ENCODE measurements around the gene CD79A.

Gene CD79A

DNA sequence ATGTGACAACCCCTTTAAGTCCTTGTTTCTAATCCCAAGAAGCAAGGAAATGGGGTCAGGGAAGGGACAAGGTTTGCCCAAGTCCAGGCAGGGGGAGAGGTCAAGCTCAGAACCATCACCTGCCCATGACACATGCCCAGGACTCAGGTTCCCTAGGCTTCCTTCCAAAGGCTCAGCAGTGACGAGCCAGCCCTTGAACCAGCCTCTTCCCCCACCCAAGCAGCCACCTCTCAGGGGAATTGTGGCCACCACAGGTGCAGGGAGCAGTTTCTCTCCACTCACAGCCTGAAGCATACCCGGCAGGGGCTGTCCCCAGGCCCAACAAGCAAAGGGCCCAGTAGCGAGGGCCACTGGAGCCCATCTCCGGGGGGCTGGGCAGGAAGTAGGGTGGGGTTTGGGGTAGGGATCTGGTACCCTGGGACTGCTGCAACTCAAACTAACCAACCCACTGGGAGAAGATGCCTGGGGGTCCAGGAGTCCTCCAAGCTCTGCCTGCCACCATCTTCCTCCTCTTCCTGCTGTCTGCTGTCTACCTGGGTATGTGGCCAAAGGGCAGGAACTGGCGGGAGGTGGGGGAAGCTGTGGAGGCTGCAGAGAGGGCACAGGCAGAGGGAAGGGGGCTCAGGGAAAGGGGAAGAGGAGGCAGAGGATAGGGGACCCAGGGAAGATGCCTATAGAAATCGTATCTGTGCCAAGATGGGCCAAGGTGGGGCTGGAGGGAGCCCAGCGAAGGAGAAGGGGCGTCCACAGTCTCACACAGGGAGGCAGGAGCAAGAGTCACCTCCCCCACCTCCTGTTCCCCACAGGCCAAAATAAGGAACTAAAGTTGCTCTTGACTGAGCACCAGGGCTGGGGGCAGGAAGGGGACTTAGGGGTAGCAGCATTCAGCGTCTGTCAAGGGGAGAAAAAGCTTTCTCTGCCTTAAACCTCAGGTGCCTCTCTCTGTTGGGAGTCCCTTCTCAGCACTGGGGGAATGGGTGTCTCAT, at the start of gene CD79A:
Gene CD79A (plus strand): TSS at position 433 of the 986 bp plus-strand sequence. CDS start 26 bp downstream, at position 459.
- peak; percentile 82 for DNase-seq (ENCODE audit: low spot score)
- TF ChIP-seq, protein P1, sequence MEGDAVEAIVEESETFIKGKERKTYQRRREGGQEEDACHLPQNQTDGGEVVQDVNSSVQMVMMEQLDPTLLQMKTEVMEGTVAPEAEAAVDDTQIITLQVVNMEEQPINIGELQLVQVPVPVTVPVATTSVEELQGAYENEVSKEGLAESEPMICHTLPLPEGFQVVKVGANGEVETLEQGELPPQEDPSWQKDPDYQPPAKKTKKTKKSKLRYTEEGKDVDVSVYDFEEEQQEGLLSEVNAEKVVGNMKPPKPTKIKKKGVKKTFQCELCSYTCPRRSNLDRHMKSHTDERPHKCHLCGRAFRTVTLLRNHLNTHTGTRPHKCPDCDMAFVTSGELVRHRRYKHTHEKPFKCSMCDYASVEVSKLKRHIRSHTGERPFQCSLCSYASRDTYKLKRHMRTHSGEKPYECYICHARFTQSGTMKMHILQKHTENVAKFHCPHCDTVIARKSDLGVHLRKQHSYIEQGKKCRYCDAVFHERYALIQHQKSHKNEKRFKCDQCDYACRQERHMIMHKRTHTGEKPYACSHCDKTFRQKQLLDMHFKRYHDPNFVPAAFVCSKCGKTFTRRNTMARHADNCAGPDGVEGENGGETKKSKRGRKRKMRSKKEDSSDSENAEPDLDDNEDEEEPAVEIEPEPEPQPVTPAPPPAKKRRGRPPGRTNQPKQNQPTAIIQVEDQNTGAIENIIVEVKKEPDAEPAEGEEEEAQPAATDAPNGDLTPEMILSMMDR (IDR thresholded peaks at IDR 0.05; ENCODE audit: extremely low read depth, missing control alignments) = no peak

DNA sequence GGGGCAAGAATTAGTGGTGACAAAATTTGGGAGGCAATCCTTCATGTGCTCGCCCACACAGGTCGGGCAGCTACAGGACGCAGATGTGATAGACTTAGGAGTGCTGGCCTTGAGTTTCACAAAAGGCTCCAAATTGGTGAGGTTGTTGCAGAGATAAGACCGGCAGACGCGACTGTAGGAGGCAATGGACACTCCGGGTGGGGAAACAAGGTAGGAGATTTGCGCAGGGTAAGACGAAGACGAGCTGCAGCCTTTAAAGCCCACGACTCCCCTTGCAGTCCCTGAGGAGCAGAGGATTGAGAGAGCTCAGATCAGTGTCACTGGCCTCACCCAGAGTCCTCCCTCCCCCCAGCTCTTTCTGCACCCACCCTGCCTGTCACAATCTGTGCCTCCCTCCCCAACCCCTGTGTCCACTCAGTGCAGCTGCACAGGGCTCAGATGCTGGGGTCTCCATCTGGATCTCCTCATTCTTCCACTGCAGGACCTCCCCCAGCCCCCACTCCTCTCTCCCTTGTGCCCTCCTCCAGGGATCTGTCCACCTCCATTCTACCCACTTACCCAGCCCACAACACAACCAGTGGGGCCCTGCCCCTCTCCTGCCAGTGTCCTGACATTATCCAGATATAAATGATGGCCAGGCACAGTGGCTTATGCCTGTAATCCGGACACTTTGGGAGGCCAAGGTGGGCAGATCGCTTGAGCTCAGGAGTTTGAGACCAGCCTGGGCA, 38.9 kb upstream of the CD79A start:
- DNase-seq (ENCODE audit: low spot score) = no peak
- TF ChIP-seq, protein P1 (IDR thresholded peaks at IDR 0.05; ENCODE audit: extremely low read depth, missing control alignments) = no peak

DNA sequence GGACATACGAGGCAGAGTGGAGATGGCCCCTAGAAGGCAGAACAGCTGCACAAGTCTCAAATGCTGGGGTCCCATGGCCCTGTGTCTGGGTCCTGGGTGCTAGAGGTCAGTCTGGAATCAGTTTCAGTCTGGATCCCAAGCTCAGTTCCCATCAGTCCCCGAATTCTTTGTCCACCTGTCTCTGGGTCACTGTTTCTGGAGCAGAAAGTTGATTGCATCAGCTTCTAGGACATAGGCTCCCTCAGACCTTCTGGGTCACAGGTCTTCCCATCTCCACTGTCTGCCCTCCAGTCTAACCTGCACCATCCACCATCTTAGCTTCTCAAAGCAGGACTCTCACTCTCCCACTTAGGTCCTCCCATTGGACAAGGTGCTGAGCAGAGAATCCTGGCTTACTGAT, 37.9 kb upstream of the CD79A start:
- no peak for DNase-seq (ENCODE audit: low spot score)
- TF ChIP-seq, protein P1 (IDR thresholded peaks at IDR 0.05; ENCODE audit: extremely low read depth, missing control alignments) = no peak

DNA sequence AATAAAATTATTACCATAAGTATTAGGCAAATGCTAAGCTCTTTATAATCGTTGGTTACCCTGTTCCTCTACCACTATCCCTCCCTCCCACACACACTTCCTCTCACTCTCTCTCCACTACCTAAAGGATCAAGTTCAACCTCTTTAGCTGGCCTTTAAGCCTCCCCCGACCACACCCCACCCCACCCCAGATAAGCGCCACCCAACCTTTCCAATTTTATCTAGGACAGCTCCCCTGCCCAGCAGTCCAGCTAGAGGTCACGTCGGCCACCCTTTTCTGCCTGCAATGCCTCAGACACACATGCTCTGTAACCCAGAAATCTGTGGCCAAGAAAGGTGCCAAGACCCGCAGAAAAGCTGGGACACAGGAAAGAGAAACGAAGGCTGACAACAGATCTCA, 33.7 kb upstream of the CD79A start:
- TF ChIP-seq, protein P1 (IDR thresholded peaks at IDR 0.05; ENCODE audit: extremely low read depth, missing control alignments) = no peak
- DNase-seq (ENCODE audit: low spot score) = no peak

DNA sequence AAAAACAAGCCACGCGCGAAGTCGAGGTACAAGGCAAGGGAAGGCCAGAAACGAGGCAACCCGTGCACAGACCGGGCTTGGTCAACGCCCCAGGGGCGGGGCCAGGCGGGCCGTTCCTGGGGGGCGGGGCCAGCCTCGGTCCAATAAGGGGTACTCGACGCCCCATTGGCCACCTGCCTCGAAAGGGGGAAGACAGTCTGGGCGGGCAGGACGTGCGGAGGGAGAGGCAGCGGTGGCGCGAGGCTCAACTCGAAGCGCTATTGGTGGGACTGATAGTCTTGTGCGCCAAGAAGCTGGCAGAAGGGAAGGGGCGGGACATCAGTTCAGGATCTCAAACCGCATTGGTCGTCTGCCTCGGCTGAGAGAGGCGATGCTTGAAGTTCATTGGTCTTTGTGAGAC, 32.5 kb upstream of the CD79A start, which contains the start of gene LYPD4:
Gene LYPD4 (minus strand): TSS at position 83 of the 400 bp plus-strand sequence. CDS start 5,398 bp downstream, outside the sequence.
- no peak for DNase-seq (ENCODE audit: low spot score)
- TF ChIP-seq, protein P1 (IDR thresholded peaks at IDR 0.05; ENCODE audit: extremely low read depth, missing control alignments) = no peak

DNA sequence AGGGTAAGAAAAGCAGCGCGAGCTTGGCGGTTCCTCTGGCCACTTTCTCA, 32.3 kb upstream of the CD79A start, which contains the start of gene DMRTC2:
Gene DMRTC2 (plus strand): TSS at position 42 of the 50 bp plus-strand sequence. CDS start 2,387 bp downstream, outside the sequence.
- DNase-seq (ENCODE audit: low spot score) = no peak
- TF ChIP-seq, protein P1 (IDR thresholded peaks at IDR 0.05; ENCODE audit: extremely low read depth, missing control alignments) = no peak

DNA sequence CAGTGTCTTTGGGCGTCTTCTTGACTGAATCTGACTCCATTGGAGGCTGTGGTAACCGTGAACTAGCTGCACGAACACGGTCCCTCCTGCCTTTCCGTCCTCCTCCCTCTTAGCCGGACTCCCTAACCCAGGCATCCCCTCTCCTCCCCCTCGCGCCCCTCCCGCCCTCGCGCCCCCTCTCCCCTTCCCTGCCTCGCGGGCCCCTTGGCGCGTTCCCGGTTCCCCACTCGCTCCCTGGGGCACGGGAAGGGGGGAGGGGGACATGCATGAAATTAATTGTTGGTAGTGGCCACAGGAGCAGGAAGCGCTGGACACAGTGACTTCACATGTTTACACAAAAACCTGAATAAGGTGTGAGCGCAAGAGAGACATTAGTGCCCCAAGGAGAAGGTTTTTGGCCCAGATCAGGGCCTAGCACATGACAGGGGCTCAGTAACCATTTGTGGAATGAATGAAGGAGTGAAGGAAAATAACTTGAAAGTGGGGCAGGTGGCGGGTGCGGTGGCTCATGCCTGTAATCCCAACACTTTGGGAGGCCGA, 32.0 kb upstream of the CD79A start:
- TF ChIP-seq, protein P1 (IDR thresholded peaks at IDR 0.05; ENCODE audit: extremely low read depth, missing control alignments) = no peak
- DNase-seq (ENCODE audit: low spot score) = no peak
